GM12864 (cell line): ENCODE results near the gene WDR93.

Source experiments
- DNase-seq: peaks from one replicate; pipeline ENCODE4 v3.0.0-alpha.2; 2011; ENCODE audit warnings: low read depth
- H3K4me3 ChIP-seq: 2 replicates; pipeline ENCODE4 v1.5.1; 2011; ENCODE audit warnings: mild to moderate bottlenecking, low read depth, low read length, control low read depth
- TF ChIP-seq, protein P1 (sequence below): IDR thresholded peaks from 2 replicates; pipeline ENCODE4 v1.5.1; 2011; ENCODE audit warnings: low read depth, mild to moderate bottlenecking, moderate library complexity, low read length, control low read depth, inconsistent platforms; ENCODE audit errors: missing control alignments

WDR93 gene

DNA sequence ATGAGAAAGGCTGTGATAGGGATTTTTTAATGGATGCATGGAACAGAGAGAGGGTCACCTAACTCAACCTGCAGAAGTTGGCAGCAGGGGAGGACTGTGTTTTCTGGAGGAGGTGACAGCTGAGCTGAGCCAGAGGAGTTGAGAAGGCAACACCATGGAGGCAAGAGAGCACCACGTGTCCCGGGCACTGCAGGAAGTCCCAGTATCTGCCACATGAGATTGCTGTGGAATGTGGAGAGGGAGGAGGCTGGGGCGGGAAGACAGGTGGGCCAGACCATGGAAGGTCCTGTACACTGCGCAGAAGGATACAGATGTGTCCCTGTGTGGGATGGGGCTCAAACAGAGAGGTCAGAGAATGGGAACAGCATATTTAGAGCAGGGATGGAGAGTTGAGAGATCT lies 45.2 kb downstream of the WDR93 start:
- TF ChIP-seq, protein P1, sequence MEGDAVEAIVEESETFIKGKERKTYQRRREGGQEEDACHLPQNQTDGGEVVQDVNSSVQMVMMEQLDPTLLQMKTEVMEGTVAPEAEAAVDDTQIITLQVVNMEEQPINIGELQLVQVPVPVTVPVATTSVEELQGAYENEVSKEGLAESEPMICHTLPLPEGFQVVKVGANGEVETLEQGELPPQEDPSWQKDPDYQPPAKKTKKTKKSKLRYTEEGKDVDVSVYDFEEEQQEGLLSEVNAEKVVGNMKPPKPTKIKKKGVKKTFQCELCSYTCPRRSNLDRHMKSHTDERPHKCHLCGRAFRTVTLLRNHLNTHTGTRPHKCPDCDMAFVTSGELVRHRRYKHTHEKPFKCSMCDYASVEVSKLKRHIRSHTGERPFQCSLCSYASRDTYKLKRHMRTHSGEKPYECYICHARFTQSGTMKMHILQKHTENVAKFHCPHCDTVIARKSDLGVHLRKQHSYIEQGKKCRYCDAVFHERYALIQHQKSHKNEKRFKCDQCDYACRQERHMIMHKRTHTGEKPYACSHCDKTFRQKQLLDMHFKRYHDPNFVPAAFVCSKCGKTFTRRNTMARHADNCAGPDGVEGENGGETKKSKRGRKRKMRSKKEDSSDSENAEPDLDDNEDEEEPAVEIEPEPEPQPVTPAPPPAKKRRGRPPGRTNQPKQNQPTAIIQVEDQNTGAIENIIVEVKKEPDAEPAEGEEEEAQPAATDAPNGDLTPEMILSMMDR: no peak
- DNase-seq: no peak
- H3K4me3 ChIP-seq: no peak overlapping the region

DNA sequence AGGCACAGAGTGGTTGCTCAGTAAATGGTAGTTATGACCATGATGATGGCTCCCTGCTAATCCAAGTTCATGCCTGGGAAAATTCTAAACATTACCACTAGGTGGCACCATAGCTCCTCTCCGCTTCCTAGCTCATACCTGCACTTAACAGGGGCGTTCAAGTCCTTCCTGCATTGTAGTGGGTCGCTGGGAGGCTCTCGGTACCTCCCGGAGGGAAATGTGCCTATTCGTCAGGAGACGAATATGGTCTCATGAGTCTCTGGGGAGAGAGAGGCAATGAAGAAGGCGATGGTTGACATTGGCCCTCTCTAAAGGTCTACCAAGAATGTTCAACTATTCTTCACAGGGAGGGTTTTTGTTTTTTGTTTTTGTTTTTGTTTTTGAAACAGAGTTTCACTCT lies 49.5 kb downstream of the WDR93 start:
- peak; percentile 43 for DNase-seq
- TF ChIP-seq, protein P1: peak; percentile 88
- H3K4me3 ChIP-seq: peak overlapping the region; percentile 35

DNA sequence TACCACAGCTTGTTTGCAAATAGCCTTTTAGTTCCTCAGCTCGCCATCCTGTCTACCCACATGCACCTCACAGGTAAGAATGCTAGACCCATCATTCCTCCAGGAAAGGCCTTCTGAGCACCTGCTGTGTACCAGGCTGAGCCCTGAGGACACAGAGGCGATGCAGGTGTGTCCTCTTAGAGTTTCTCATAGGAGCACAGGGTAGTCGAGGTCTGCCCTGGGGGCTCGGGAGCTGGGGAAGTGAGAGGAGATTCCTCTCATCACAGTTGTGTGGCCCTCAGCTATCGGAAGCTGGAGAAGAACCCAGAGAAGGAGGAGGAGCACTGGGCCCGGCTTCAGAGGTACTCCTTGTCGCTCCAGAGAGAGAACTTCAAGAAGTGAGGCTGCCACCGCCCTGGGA lies 52.4 kb downstream of the WDR93 start:
- DNase-seq: no peak
- TF ChIP-seq, protein P1: no peak

DNA sequence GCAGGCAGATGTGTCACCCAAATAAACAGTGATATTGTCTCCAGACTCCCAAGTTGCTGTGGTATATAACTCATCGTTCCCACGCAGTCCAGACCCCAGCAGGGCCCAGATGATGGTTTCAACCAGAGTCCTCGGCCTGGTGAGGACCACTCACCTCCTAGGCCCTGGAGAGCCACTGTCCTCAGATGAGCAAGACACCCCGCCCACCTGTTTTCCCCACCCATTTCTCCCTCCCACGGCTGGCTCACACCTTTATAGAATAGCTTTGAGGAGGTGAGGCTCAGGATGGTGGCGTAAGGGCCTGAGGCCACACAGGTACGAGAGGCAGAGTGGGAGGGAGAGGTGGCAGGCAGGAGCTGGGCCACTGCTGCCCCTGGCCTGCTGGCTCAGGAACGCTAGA lies 53.0 kb downstream of the WDR93 start:
- TF ChIP-seq, protein P1: no peak
- no peak for DNase-seq
- no peak overlapping the region for H3K4me3 ChIP-seq

More for the DNA sequence above, 52.4 kb downstream of the WDR93 start:
- H3K4me3 ChIP-seq: no peak overlapping the region

DNA sequence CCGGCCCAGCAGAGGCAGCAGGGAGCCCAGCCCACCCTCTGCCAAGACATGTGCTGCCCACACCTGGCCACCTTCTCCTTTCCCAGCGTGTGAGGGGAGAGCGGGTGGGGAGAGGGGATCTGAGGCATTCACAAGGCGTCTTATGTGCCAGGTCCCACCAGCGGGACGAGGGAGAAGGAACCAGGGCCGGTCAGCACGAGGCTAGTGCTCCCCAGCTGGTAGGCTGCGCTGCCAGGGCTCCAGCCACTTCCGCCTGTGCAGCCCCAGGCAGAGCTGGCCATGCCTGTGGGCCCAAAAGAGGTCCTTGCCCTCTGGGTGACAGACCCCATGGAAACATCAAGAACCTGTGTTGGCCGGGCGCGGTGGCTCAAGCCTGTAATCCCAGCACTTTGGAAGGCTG lies 54.5 kb downstream of the WDR93 start:
- TF ChIP-seq, protein P1: no peak

DNA sequence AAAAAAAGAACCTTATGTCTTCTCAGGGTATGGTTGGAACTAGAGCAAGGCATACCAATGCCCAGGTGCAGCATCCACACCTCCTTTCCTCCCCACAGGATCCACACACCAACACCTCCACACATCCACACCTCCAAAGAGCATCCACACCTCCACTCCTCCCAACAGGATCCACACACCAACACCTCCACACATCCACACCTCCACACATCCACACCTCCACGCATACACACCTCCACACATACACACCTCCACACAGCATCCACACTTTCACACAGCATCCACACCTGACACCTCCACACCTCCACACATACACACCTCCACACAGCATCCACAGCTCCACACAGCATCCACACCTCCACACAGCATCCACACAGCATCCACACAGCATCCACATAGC lies 55.2 kb downstream of the WDR93 start:
- H3K4me3 ChIP-seq: no peak overlapping the region
- TF ChIP-seq, protein P1: no peak
- no peak for DNase-seq

More for the DNA sequence above, 54.5 kb downstream of the WDR93 start:
- DNase-seq: no peak
- no peak overlapping the region for H3K4me3 ChIP-seq

DNA sequence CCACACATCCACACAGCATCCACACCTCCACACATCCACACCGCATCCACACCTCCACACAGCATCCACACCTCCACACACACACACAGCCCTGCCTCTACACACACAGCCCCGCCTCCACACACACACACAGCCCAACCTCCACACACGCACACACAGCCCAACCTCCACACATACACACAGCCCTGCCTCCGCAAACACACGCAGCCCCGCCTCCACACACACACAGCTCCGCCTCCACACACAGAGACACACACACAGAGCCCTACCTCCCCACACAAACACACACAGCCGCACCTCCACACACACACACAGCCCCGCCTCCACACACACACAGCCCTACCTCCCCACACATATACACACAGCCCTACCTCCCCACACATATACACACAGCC lies 55.8 kb downstream of the WDR93 start:
- no peak for DNase-seq
- no peak overlapping the region for H3K4me3 ChIP-seq
- TF ChIP-seq, protein P1: no peak
